ENCODE data around the gene FRMD3. TPM values are rescaled to one million over a fixed set of nuclear protein-coding genes. Genes with fewer than 3 reads are reported as not detected.

The FRMD3 gene
- total and polyA plus RNA-seq, 4 experiments from 2014 or later = 0.22 to 1.3 (median 1.1) TPM; not detected in 1

DNA sequence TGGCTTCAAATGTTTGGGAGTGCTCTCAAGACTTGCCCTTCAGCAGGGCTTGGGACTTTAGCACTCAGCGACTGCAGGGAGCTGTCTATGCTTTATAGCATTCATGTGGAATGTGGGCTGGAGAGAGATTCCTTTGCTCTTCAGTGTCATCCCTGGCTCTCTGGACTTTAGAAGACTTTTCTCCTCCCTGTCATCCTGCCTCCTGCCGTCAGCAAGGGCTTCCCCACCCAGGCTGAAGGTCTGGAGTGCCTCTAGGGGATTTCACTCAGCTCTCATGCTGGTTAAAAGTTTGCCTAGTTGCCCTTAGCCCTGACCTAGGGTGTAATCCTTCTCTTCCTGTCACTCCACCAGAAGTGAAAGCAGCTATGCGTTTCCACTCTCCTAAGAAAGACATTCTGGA, 210.9 kb downstream of the FRMD3 start:
- Histone ChIP-seq H3K4me3 (ENCODE audit: low read length in 2 of 2) (no peak overlapping the region), H3K27ac (ENCODE audit: low read depth, low read length) (no peak overlapping the region), H3K4me1 (ENCODE audit: insufficient read depth, low read length) (no peaks in the 10 kb centered on the region), H3K36me3 (ENCODE audit: insufficient read depth, low read length) (no peaks in the 10 kb centered on the region), H3K27me3 (ENCODE audit: insufficient read depth, low read length) (no peaks in the 10 kb centered on the region), H3K9me3 (ENCODE audit: control insufficient read depth in 1 of 2, low read length in 2 of 2) (no peaks in the 10 kb centered on the region)
- Mint-ChIP-seq H3K27ac (no peak overlapping the region), H3K9me3 (peaks cover 0 to 13% (median 3%) of the 10 kb centered on the region in 8 donors), H3K36me3 (peaks cover 0 to 4% of the 10 kb centered on the region in 2 donors), H3K4me3 (no peak overlapping the region), H3K27me3 (no peaks in the 10 kb centered on the region), H3K4me1 (no peaks in the 10 kb centered on the region)
- intact Hi-C loops (cut with micrococcal nuclease) = no loop called here
- ChIA-PET CTCF (ENCODE audit: partially characterized antibody) (interaction anchor here (1.0 kb wide), 1 partner anchor 8 kb away, joined by 8 read pairs; no protein-coding TSS in a partner anchor), POLR2A (ENCODE audit: partially characterized antibody) (interaction anchor here (0.6 kb wide), 1 partner anchor 37 kb away, joined by 4 read pairs; no protein-coding TSS in a partner anchor)
- DNase-seq = no peak

DNA sequence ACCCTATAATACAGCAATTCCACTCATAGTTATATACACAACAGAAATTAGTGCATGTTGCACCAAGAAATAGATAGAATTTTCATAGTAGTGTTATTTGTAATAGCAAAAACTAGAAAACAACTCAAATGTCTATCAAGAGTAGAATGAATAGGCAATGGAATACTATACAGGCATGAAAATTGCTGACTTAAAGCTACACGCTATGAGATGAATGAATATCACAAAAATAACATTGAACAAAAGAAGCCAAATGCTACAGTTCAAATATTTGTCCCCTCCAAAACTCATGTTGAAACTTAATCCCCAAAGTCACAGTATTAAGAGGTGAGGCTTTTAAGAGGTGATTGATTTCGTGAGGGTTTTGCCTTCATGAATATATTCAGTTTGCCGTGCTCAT, 215.1 kb downstream of the FRMD3 start:
- Mint-ChIP-seq H3K36me3 (peaks cover 0 to 2% of the 10 kb centered on the region in 2 donors), H3K9me3 (peaks cover 2 to 34% (median 14%) of the 10 kb centered on the region in 8 donors), H3K4me3 (no peak overlapping the region), H3K27me3 (no peaks in the 10 kb centered on the region), H3K27ac (no peak overlapping the region), H3K4me1 (no peaks in the 10 kb centered on the region)
- no peak for DNase-seq
- no peaks in the 10 kb centered on the region for H3K36me3 ChIP-seq (ENCODE audit: insufficient read depth, low read length)
- no peaks in the 10 kb centered on the region for H3K4me1 ChIP-seq (ENCODE audit: insufficient read depth, low read length)
- no peak overlapping the region for H3K27ac ChIP-seq (ENCODE audit: low read depth, low read length)
- CTCF ChIA-PET (ENCODE audit: partially characterized antibody) = interaction anchor here (1.2 to 1.5 kb wide), 2 partner anchors 8 to 12 kb away, joined by 3 to 4 read pairs; no protein-coding TSS in a partner anchor
- intact Hi-C loops (cut with micrococcal nuclease) = no loop called here
- POLR2A ChIA-PET (ENCODE audit: partially characterized antibody) = no interaction called here
- H3K4me3 ChIP-seq (ENCODE audit: low read length in 2 of 2) = no peak overlapping the region
- no peaks in the 10 kb centered on the region for H3K27me3 ChIP-seq (ENCODE audit: insufficient read depth, low read length)
- H3K9me3 ChIP-seq (ENCODE audit: control insufficient read depth in 1 of 2, low read length in 2 of 2) = no peaks in the 10 kb centered on the region

- Histone ChIP-seq H3K27ac (ENCODE audit: low read depth, low read length) (no peak overlapping the region), H3K4me3 (ENCODE audit: low read length in 2 of 2) (no peak overlapping the region), H3K9me3 (ENCODE audit: control insufficient read depth in 1 of 2, low read length in 2 of 2) (no peaks in the 10 kb centered on the region), H3K4me1 (ENCODE audit: insufficient read depth, low read length) (no peaks in the 10 kb centered on the region), H3K27me3 (ENCODE audit: insufficient read depth, low read length) (no peaks in the 10 kb centered on the region), H3K36me3 (ENCODE audit: insufficient read depth, low read length) (no peaks in the 10 kb centered on the region)
- no peak overlapping the region for H3K27ac Mint-ChIP-seq
- no peaks in the 10 kb centered on the region for H3K4me1 Mint-ChIP-seq
- H3K9me3 Mint-ChIP-seq = peaks cover 2 to 34% (median 14%) of the 10 kb centered on the region in 8 donors
- H3K36me3 Mint-ChIP-seq = peaks cover 0 to 2% of the 10 kb centered on the region in 2 donors
- no peak for DNase-seq
- ChIA-PET POLR2A (ENCODE audit: partially characterized antibody) (no interaction called here), CTCF (ENCODE audit: partially characterized antibody) (interaction anchor here (0.5 to 1.5 kb wide), 3 partner anchors 8 to 66 kb away, joined by 3 to 4 read pairs (median 4); no protein-coding TSS in a partner anchor)
- no peaks in the 10 kb centered on the region for H3K27me3 Mint-ChIP-seq
- intact Hi-C loops (cut with micrococcal nuclease) = no loop called here
- H3K4me3 Mint-ChIP-seq = no peak overlapping the region
These were observed 215.8 kb downstream of the FRMD3 start for GRCh38 chr9:83322438-83322837.

DNA sequence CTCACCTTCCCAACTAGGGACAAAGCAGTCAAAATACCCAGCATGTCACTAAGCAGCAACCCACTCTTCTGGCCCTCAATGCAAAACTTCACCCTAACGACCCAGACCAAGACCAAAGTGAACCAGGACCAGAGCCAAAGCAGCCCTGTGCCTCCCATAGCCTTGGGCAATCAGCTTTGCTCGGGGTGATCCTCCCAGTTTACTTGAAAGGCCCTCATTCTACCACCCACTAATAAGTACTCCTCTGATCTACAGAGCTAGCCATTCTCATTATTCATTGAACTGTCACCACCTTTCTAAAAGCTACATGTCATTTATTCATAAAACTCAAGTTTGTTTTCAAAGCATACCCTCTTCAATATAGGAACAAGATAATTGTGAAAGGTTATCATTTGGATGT, 221.0 kb downstream of the FRMD3 start:
- CTCF ChIA-PET (ENCODE audit: partially characterized antibody) = no interaction called here
- Histone ChIP-seq H3K9me3 (ENCODE audit: control insufficient read depth in 1 of 2, low read length in 2 of 2) (no peaks in the 10 kb centered on the region), H3K4me1 (ENCODE audit: insufficient read depth, low read length) (no peaks in the 10 kb centered on the region), H3K36me3 (ENCODE audit: insufficient read depth, low read length) (no peaks in the 10 kb centered on the region), H3K4me3 (ENCODE audit: low read length in 2 of 2) (no peak overlapping the region), H3K27ac (ENCODE audit: low read depth, low read length) (no peak overlapping the region), H3K27me3 (ENCODE audit: insufficient read depth, low read length) (no peaks in the 10 kb centered on the region)
- Mint-ChIP-seq H3K4me1 (no peaks in the 10 kb centered on the region), H3K27ac (no peak overlapping the region), H3K4me3 (no peak overlapping the region), H3K27me3 (no peaks in the 10 kb centered on the region), H3K36me3 (peaks cover 0 to 2% of the 10 kb centered on the region in 2 donors), H3K9me3 (peaks cover 2 to 21% (median 12%) of the 10 kb centered on the region in 8 donors)
- POLR2A ChIA-PET (ENCODE audit: partially characterized antibody) = interaction anchor here (0.7 kb wide), 1 partner anchor 59 kb away, joined by 3 read pairs; no protein-coding TSS in a partner anchor
- intact Hi-C loops (cut with micrococcal nuclease) = no loop called here
- DNase-seq = no peak

DNA sequence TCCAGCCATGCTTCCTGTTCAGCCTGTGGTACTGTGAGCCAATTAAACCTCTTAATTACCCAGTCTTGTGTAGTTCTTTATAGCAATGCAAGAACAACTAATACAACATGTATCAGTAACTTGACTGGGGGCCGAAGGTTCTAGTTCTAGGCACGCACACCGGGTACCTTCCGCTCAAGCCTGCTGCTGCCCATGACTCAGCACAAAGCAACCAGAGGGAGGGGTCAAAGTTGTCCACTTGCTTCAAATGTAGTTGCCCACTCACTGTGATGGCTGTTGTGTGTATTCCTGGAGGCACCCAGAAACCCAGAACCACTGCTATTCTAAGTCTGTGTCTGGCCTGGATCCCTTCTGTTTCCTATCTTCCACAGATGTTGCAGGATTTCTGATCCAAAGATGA, 222.6 kb downstream of the FRMD3 start:
- no peaks in the 10 kb centered on the region for H3K9me3 ChIP-seq (ENCODE audit: control insufficient read depth in 1 of 2, low read length in 2 of 2)
- peaks cover 0 to 16% (median 3%) of the 10 kb centered on the region in 8 donors for H3K9me3 Mint-ChIP-seq
- H3K27ac ChIP-seq (ENCODE audit: low read depth, low read length) = no peak overlapping the region
- no peaks in the 10 kb centered on the region for H3K4me1 ChIP-seq (ENCODE audit: insufficient read depth, low read length)
- ChIA-PET CTCF (ENCODE audit: partially characterized antibody) (no interaction called here), POLR2A (ENCODE audit: partially characterized antibody) (no interaction called here)
- intact Hi-C loops (cut with micrococcal nuclease) = no loop called here
- no peaks in the 10 kb centered on the region for H3K27me3 Mint-ChIP-seq
- H3K4me3 ChIP-seq (ENCODE audit: low read length in 2 of 2) = no peak overlapping the region
- no peak overlapping the region for H3K27ac Mint-ChIP-seq
- H3K36me3 Mint-ChIP-seq = peaks cover 0 to 2% of the 10 kb centered on the region in 2 donors
- H3K27me3 ChIP-seq (ENCODE audit: insufficient read depth, low read length) = no peaks in the 10 kb centered on the region
- H3K4me3 Mint-ChIP-seq = no peak overlapping the region
- no peak for DNase-seq
- H3K36me3 ChIP-seq (ENCODE audit: insufficient read depth, low read length) = no peaks in the 10 kb centered on the region
- no peaks in the 10 kb centered on the region for H3K4me1 Mint-ChIP-seq

DNA sequence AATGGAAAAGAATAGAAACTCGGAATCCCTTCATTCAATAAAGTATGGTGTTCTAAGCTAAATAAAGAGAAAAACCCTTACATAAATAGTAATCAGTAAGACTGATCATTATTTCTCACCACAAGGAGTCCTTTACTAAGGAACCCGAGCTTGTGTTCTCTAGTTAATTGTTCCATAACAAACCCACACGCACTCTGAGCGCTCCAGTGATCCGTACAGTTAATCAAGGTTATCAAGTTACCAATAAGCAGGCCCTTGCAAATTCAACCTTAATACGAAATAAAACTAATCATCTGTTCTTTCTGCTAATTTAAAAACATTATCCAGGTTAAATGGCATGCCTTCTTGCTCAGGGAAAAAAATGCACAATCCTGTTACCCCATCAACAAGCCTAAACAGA, 224.4 kb downstream of the FRMD3 start:
- ChIA-PET CTCF (ENCODE audit: partially characterized antibody) (no interaction called here), POLR2A (ENCODE audit: partially characterized antibody) (no interaction called here)
- Mint-ChIP-seq H3K27me3 (no peaks in the 10 kb centered on the region), H3K27ac (no peak overlapping the region), H3K4me1 (no peaks in the 10 kb centered on the region), H3K36me3 (peaks cover 0 to 9% of the 10 kb centered on the region in 2 donors), H3K4me3 (no peak overlapping the region), H3K9me3 (peaks cover 0 to 2% (median 0%) of the 10 kb centered on the region in 8 donors)
- Histone ChIP-seq H3K36me3 (ENCODE audit: insufficient read depth, low read length) (no peaks in the 10 kb centered on the region), H3K4me3 (ENCODE audit: low read length in 2 of 2) (no peak overlapping the region), H3K9me3 (ENCODE audit: control insufficient read depth in 1 of 2, low read length in 2 of 2) (no peaks in the 10 kb centered on the region), H3K27ac (ENCODE audit: low read depth, low read length) (no peak overlapping the region), H3K4me1 (ENCODE audit: insufficient read depth, low read length) (no peaks in the 10 kb centered on the region), H3K27me3 (ENCODE audit: insufficient read depth, low read length) (no peaks in the 10 kb centered on the region)
- DNase-seq = no peak
- intact Hi-C loops (cut with micrococcal nuclease) = no loop called here

DNA sequence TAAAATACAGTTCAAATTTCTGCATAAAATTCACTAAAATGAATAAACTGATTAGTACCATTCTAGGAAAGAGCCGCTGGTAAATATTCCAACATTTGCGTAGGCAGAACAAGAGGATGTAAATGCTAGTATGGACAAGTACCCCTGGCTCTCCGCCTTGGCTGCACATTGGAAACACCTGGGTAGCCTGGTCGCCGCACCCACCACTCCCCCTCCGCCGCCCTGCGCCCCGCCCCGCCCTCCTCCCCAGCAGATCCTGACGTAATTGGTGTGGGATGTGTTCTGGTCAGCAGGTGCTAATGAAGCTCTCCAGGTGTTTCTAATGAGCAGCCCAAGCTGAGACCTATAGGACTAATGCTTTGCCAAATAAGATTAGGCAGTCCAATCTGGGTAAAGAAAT, 225.7 kb downstream of the FRMD3 start:
- Histone ChIP-seq H3K9me3 (ENCODE audit: control insufficient read depth in 1 of 2, low read length in 2 of 2) (no peaks in the 10 kb centered on the region), H3K36me3 (ENCODE audit: insufficient read depth, low read length) (no peaks in the 10 kb centered on the region), H3K4me3 (ENCODE audit: low read length in 2 of 2) (no peak overlapping the region), H3K27ac (ENCODE audit: low read depth, low read length) (no peak overlapping the region), H3K4me1 (ENCODE audit: insufficient read depth, low read length) (no peaks in the 10 kb centered on the region), H3K27me3 (ENCODE audit: insufficient read depth, low read length) (no peaks in the 10 kb centered on the region)
- peaks cover 0 to 14% of the 10 kb centered on the region in 2 donors for H3K36me3 Mint-ChIP-seq
- no peak for DNase-seq
- peaks cover 0 to 2% (median 0%) of the 10 kb centered on the region in 8 donors for H3K9me3 Mint-ChIP-seq
- no peaks in the 10 kb centered on the region for H3K27me3 Mint-ChIP-seq
- no peaks in the 10 kb centered on the region for H3K4me1 Mint-ChIP-seq
- POLR2A ChIA-PET (ENCODE audit: partially characterized antibody) = no interaction called here
- H3K27ac Mint-ChIP-seq = no peak overlapping the region
- H3K4me3 Mint-ChIP-seq = no peak overlapping the region
- CTCF ChIA-PET (ENCODE audit: partially characterized antibody) = no interaction called here
- intact Hi-C loops (cut with micrococcal nuclease) = no loop called here

Measured in CD4-positive, alpha-beta memory T cell (primary cell).